Activated CD4-positive, alpha-beta T cell treated with anti-CD3 and anti-CD28 coated beads, Interleukin-2, amount 10 ng/mL, durations not matched to agents 24 days and 14 days (primary cell): ENCODE measurements around the gene RCSD1. TPM values are rescaled to one million over a fixed set of nuclear protein-coding genes. Genes with fewer than 3 reads are reported as not detected.
"Not testable (repeated sequence)": the region's sequence is repeated elsewhere in the genome, so short reads cannot be mapped to it uniquely, and the experiment has no call there.

Experiments
- DNase-seq: peaks from one replicate; pipeline ENCODE4 v3.0.0; 2022
- H3K27ac Mint-ChIP-seq: one replicate; pipeline ENCODE4 v1.8.0; 2022; ENCODE audit warnings: mild to moderate bottlenecking, mixed read lengths
- H3K27me3 Mint-ChIP-seq: one replicate; pipeline ENCODE4 v1.8.0; 2022; ENCODE audit warnings: mixed read lengths
- H3K36me3 Mint-ChIP-seq: one replicate; pipeline ENCODE4 v1.8.0; 2022; ENCODE audit warnings: low read depth, mild to moderate bottlenecking, mixed read lengths
- H3K4me1 Mint-ChIP-seq: one replicate; pipeline ENCODE4 v1.8.0; 2021; ENCODE audit warnings: mixed read lengths
- H3K4me3 Mint-ChIP-seq: one replicate; pipeline ENCODE4 v1.8.0; 2022; ENCODE audit warnings: mild to moderate bottlenecking, moderate library complexity, mixed read lengths
- H3K9me3 Mint-ChIP-seq: one replicate; pipeline ENCODE4 v1.8.0; 2021; ENCODE audit warnings: mixed read lengths
- intact Hi-C: fragments of 100-400 bp; cut with micrococcal nuclease; formaldehyde crosslinking; loops from one replicate; pipeline ENCODE4 v1.15.1; 2023
- total RNA-seq: library from RNA; stranded (reverse); gene quantifications from 2 replicates; pipeline ENCODE4 v1.2.3, GENCODE V29; 2022

Gene RCSD1
- total RNA-seq, 1 donor from 2014 or later: 81.0 TPM

- peaks cover 2% of the 10 kb centered on the region for H3K27me3 Mint-ChIP-seq
- peak; percentile 60 for DNase-seq
- peaks cover 6% of the 10 kb centered on the region for H3K36me3 Mint-ChIP-seq
- H3K27ac Mint-ChIP-seq: peak overlapping the region; percentile 76
- H3K4me3 Mint-ChIP-seq: peak overlapping the region; percentile 67
- H3K4me1 Mint-ChIP-seq: peaks cover 67% of the 10 kb centered on the region
- intact Hi-C loops: loop anchor here (5.0 to 10.0 kb wide), 2 partner anchors 363 to 494 kb away; partner anchors contain the start of gene POU2F1
- H3K9me3 Mint-ChIP-seq: no peaks in the 10 kb centered on the region
Observed at GRCh38 chr1:167718914-167719691, 89.1 kb downstream of the RCSD1 start.

DNA sequence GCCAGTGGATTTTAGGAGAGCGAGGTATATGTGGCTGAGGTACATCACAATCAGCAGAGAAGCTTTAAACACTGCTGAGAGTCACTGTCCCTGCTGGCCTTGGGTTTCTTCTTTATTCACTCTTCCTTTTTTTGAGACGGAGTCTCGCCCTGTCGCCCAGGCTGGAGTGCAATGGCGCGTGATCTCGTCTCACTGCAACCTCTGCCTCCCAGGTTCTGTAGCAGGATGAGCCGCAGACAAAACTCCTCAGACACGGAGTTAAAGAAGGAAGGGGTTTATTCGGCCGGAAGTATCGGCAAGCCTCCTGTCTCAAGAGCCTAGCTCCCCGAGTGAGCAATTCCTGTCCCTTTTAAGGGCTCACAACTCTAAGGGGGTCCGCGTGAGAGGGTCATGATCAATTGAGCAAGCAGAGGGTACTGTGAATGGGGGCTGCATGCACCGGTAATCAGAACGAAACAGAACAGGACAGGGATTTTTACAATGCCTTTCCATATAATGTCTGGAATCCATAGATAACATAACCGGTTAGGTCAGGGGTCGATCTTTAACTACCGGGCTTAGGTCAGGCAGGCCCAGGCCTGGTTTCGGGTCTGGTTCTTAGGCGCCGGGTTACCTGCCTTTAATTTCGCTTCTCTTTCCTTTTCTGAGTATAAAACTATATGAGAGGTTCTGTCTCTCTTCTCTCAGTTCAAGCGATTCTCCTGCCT is 89.8 kb downstream of the RCSD1 start:
- peaks cover 10% of the 10 kb centered on the region for H3K36me3 Mint-ChIP-seq
- H3K4me3 Mint-ChIP-seq: peak overlapping the region; percentile 67
- peak overlapping the region; percentile 76 for H3K27ac Mint-ChIP-seq
- H3K9me3 Mint-ChIP-seq, H3K27me3 Mint-ChIP-seq: not testable (repeated sequence)
- H3K4me1 Mint-ChIP-seq: peaks cover 68% of the 10 kb centered on the region
- DNase-seq: peak; percentile 66
- intact Hi-C loops: loop anchor here (2.0 to 10.0 kb wide), 3 partner anchors 57 to 495 kb away; partner anchors contain the start of gene POU2F1

DNA sequence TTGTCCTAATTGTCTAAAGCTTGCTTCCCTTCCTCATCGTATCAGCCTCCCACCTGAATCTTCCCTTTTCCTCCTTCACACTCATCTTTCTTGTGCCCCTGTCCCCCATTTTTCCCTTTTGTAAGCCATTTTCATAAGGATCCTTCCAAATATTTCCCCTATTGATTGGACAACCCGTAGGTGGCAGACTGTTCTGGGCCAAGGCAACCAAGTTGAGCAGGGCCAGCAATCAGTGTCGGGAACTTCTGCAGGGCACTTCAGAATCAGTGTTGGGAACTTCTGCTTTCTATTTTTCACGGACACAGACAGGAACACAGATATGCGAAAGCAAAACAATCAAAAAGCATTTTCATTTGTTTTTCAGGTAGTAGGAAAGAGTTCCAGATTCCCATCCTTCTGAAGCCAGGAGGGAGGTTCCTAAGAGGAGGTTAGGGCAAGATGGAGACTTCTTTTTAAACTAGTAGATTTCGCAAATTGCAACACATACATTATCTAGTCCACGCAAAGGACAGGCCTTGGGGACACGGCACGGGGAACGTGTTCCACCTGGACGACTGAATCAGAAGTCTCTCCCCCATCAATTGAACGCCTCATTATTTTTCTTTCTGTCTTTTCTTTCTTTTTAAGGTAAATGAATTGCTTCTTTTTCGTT is 91.1 kb downstream of the RCSD1 start:
- Mint-ChIP-seq H3K27me3 (no peaks in the 10 kb centered on the region), H3K36me3 (peaks cover 10% of the 10 kb centered on the region), H3K4me3 (peak overlapping the region; percentile 96), H3K27ac (peak overlapping the region; percentile 94), H3K9me3 (no peaks in the 10 kb centered on the region), H3K4me1 (peaks cover 64% of the 10 kb centered on the region)
- intact Hi-C loops: loop anchor here (1.0 to 2.0 kb wide), 2 partner anchors 56 to 82 kb away; no protein-coding TSS in a partner anchor
- DNase-seq: peak; percentile 63

GRCh38 chr1:167721617-167722151 is 91.7 kb downstream of the RCSD1 start, which contains the start of gene MPZL1:
TSS of gene MPZL1 (plus strand) at chr1:167721982. CDS start at chr1:167722152, 170 bp downstream.
- Mint-ChIP-seq H3K27ac (peak within 1 kb of the TSS; percentile 94), H3K9me3 (no peaks in the 10 kb centered on the region), H3K4me3 (peak within 1 kb of the TSS; percentile 96), H3K36me3 (peaks cover 10% of the 10 kb centered on the region), H3K4me1 (peaks cover 66% of the 10 kb centered on the region), H3K27me3 (no peaks in the 10 kb centered on the region)
- intact Hi-C loops: loop anchor here (1.0 to 2.0 kb wide), 3 partner anchors 55 to 215 kb away; partner anchors contain the start of genes DCAF6 and MPC2
- peak; percentile 99 for DNase-seq

DNA sequence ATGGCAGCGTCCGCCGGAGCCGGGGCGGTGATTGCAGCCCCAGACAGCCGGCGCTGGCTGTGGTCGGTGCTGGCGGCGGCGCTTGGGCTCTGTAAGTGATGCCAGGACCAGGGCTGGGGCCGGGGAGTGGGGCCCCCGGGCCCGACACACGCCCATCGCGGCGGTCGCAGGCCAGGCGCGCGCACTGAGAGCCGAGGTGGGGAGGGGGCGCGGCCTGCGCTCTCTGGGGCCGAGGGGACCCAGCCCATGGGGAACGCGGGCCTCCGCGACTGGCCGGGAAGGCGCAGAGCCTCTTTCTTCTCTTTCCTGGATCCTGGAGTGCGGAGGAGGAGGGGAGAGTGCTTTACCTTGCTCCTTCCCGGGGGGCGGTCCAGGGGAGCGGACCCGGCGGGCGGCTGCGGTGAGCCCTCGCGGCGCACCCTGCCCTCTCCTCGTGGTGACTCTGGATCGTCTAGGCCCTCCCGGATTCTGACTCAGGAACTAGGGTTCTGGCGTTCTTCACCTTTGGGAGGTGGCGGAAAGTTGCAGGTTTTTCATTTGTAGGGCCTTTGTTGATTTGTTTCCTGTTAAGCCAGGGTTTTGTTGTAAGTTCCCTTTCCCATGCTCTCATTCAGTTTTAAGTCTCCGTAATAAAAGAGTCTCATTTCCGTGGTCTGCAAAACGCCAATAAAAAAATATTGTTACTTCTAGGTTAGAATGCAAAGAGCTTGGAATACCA is 92.3 kb downstream of the RCSD1 start:
- H3K36me3 Mint-ChIP-seq: peaks cover 10% of the 10 kb centered on the region
- peak; percentile 80 for DNase-seq
- peak overlapping the region; percentile 96 for H3K4me3 Mint-ChIP-seq
- intact Hi-C loops: loop anchor here (2.0 kb wide), 1 partner anchor 214 kb away; the partner anchor contains the start of genes DCAF6 and MPC2
- H3K9me3 Mint-ChIP-seq: no peaks in the 10 kb centered on the region
- no peaks in the 10 kb centered on the region for H3K27me3 Mint-ChIP-seq
- H3K27ac Mint-ChIP-seq: peak overlapping the region; percentile 43
- H3K4me1 Mint-ChIP-seq: peaks cover 60% of the 10 kb centered on the region

DNA sequence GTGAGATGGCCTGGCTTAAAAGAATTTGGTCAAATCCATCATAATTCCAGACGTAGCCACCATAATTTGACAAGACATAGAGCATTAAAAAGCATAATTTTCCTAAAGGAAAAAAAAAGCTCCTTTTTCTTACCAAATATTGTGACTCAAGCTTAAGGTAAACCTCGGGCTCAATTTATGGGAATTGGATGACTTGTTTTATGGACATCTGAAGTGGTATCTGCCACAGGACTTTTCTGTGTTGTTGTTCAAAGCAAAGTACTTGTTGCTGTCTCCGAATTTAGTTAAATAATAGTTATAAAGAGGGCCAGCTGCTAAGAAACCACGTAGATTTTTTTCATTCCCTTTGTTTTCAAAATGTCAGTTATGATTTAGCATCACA is 92.8 kb downstream of the RCSD1 start:
- no peak overlapping the region for H3K27ac Mint-ChIP-seq
- H3K9me3 Mint-ChIP-seq: no peaks in the 10 kb centered on the region
- no peaks in the 10 kb centered on the region for H3K27me3 Mint-ChIP-seq
- peaks cover 12% of the 10 kb centered on the region for H3K36me3 Mint-ChIP-seq
- DNase-seq: no peak
- intact Hi-C loops: loop anchor here (2.0 kb wide), 1 partner anchor 214 kb away; the partner anchor contains the start of genes DCAF6 and MPC2
- H3K4me3 Mint-ChIP-seq: peak overlapping the region; percentile 96
- peaks cover 58% of the 10 kb centered on the region for H3K4me1 Mint-ChIP-seq

DNA sequence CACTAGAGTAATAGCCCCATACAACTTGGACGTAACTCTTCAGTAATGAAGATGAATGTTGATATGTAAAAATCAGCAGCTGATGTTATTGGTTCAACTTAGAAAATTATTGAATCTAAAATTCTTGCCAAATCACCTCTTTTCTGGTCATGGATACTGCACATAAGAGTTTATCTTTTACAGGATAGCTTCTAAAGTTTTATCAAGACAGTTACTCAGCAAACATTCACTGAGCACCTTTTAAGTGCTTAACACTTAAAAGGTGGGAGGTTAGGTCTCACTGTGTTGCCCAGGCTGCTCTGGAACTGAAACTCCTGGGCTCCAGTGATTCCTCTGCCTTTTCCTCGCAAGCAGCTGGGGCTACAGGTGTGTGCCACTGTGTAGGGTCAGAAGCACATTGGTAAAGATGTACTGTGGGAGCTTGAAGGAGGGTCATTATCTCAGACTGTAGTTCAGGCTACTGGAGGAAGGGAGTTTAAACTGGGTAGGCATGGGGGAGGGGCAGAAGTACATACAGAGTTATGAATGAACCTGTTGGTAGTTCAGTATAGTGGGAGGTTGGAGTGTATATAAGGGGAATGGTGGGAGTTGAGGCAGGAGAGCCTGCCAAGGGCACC is 93.8 kb downstream of the RCSD1 start:
- intact Hi-C loops: loop anchor here (2.0 kb wide), 1 partner anchor 213 kb away; the partner anchor contains the start of genes DCAF6 and MPC2
- peaks cover 54% of the 10 kb centered on the region for H3K4me1 Mint-ChIP-seq
- H3K27ac Mint-ChIP-seq: no peak overlapping the region
- peaks cover 12% of the 10 kb centered on the region for H3K36me3 Mint-ChIP-seq
- H3K27me3 Mint-ChIP-seq: no peaks in the 10 kb centered on the region
- no peaks in the 10 kb centered on the region for H3K9me3 Mint-ChIP-seq
- no peak for DNase-seq
- H3K4me3 Mint-ChIP-seq: peak overlapping the region; percentile 96

- H3K27ac Mint-ChIP-seq: no peak overlapping the region
- H3K36me3 Mint-ChIP-seq: peaks cover 22% of the 10 kb centered on the region
- DNase-seq: no peak
- intact Hi-C loops: no loop called here
- H3K27me3 Mint-ChIP-seq: no peaks in the 10 kb centered on the region
- H3K4me3 Mint-ChIP-seq: no peak overlapping the region
- H3K4me1 Mint-ChIP-seq: peaks cover 32% of the 10 kb centered on the region
- H3K9me3 Mint-ChIP-seq: no peaks in the 10 kb centered on the region
Observed at GRCh38 chr1:167726008-167726407, 96.0 kb downstream of the RCSD1 start.

- intact Hi-C loops: no loop called here
- no peak for DNase-seq
- no peak overlapping the region for H3K4me3 Mint-ChIP-seq
- no peaks in the 10 kb centered on the region for H3K27me3 Mint-ChIP-seq
- H3K9me3 Mint-ChIP-seq: no peaks in the 10 kb centered on the region
- no peak overlapping the region for H3K27ac Mint-ChIP-seq
- H3K36me3 Mint-ChIP-seq: peaks cover 25% of the 10 kb centered on the region
- H3K4me1 Mint-ChIP-seq: peaks cover 16% of the 10 kb centered on the region
Observed at GRCh38 chr1:167728818-167729410, 98.9 kb downstream of the RCSD1 start.

GRCh38 chr1:167734227-167734626 is 104.2 kb downstream of the RCSD1 start:
- H3K36me3 Mint-ChIP-seq: peaks cover 26% of the 10 kb centered on the region
- no peak for DNase-seq
- H3K9me3 Mint-ChIP-seq: peaks cover 5% of the 10 kb centered on the region
- H3K27ac Mint-ChIP-seq: no peak overlapping the region
- H3K4me3 Mint-ChIP-seq: no peak overlapping the region
- intact Hi-C loops: no loop called here
- H3K4me1 Mint-ChIP-seq: peaks cover 3% of the 10 kb centered on the region
- no peaks in the 10 kb centered on the region for H3K27me3 Mint-ChIP-seq

DNA sequence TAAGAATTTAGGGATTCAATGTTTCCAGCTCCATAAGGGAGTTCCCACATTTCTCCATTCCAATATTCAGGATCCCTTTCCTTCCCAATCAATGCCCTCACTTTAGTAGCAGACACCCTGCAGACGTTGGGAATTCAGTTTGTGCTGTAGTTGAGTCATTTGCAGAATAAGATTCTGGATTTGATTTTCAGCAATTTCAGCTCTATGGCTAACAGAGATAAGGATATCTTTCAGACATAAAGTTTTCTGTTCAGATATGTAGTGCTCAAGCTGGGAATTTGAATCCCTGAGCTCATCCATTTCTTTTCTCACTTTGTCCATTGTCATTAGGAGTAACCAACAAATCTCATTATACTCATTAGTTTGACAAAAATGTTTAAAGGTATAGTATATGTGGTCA is 104.8 kb downstream of the RCSD1 start:
- Mint-ChIP-seq H3K9me3 (peaks cover 8% of the 10 kb centered on the region), H3K4me1 (peaks cover 3% of the 10 kb centered on the region), H3K27ac (no peak overlapping the region), H3K4me3 (no peak overlapping the region), H3K36me3 (peaks cover 27% of the 10 kb centered on the region), H3K27me3 (no peaks in the 10 kb centered on the region)
- intact Hi-C loops: no loop called here
- no peak for DNase-seq

GRCh38 chr1:167737169-167737568 is 107.1 kb downstream of the RCSD1 start:
- H3K9me3 Mint-ChIP-seq: peaks cover 10% of the 10 kb centered on the region
- no peak overlapping the region for H3K4me3 Mint-ChIP-seq
- peaks cover 5% of the 10 kb centered on the region for H3K4me1 Mint-ChIP-seq
- peaks cover 19% of the 10 kb centered on the region for H3K36me3 Mint-ChIP-seq
- no peaks in the 10 kb centered on the region for H3K27me3 Mint-ChIP-seq
- no peak overlapping the region for H3K27ac Mint-ChIP-seq
- DNase-seq: no peak
- intact Hi-C loops: no loop called here
